Medulla oblongata (tissue), 1 donor: ENCODE measurements around the gene ASRGL1.
"Not testable (repeated sequence)": the region's sequence is repeated elsewhere in the genome, so short reads cannot be mapped to it uniquely, and the experiment has no call there.

Experiments
- DNase-seq: peaks from one replicate; pipeline ENCODE4 v3.0.0-alpha.2; 2015; ENCODE audit errors: extremely low spot score

ASRGL1 gene

DNA sequence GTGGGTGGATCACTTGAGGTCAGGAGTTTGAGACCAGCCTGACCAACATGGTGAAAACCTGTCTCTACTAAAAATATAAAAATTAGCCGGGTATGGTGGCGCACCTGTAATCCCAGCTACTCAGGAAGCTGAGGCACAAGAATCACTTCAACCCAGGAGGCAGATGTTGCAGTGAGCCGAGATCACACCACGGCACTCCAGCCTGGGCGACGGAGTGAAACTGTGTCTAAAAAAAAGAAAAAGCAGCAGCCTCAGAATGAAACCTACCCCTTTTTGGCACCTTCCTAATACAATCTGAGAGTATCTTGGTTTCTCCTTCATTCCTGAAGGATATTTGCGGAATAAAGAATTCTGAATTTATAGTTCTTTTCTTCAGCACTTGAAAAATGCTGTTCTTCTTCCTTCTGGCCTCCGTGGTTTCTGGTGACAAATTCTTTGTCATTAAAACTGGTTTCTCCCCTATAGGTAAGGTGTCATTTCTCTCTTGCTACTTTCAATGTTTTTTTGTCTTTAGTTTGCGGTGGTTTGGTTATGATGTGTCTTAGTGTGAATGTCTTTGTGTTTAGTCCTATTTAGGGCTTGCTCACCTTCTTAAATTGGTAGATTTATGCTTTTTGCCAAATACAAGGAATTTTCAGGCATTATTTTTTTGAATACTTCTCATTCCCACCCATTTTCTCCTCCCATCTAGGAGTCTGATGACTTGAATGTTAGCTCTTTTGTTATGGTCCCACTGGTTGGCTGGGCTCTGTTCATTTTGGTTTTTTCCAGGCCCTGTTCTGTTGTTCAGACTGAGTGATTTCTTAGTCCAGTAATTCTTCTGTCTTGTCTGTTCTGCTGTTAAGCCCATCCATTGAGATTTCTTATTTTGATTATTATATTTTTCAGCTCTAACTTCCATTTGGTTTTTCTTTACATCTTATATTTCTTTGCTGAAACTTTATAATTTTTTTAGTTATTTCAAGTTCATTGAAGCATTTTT, 15.4 kb downstream of the ASRGL1 start:
- no peak for DNase-seq

DNA sequence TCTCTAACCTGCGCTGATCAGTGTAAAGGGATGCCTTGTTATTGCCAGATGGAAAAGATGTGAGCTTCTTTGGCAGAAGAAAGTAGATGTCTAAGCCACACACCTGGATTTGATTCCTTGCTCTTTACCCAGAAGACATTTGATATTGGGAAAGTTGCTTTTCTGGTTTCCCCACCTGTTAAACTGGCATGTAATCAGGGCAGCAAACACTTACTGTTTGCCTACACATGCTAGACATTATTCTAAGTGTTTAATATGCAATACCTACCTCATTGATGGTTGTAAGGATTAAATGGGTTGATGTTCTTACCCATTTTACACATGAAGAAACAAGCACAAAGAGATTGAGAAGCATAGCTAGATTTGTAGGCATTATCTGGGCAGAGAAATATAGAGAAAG, 16.6 kb downstream of the ASRGL1 start:
- DNase-seq = no peak

DNA sequence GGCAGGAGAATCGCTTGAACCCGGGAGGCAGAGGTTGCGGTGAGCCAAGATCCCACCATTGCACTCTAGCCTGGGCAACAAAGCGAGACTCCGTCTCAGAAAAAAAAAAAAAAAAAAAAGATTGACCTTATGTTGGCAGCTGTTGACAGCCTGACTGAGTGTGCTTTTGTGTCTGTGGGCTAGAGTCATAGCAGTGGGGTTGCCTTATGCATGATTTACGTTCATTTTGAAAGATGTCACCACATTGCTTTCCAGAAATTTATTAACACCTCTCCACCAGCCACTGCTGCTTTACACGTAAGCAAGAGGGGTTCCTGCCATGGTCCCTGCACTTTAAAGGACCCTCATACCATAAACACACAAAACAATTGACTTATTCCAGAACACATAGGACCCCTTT, 21.0 kb downstream of the ASRGL1 start:
- no peak for DNase-seq

DNA sequence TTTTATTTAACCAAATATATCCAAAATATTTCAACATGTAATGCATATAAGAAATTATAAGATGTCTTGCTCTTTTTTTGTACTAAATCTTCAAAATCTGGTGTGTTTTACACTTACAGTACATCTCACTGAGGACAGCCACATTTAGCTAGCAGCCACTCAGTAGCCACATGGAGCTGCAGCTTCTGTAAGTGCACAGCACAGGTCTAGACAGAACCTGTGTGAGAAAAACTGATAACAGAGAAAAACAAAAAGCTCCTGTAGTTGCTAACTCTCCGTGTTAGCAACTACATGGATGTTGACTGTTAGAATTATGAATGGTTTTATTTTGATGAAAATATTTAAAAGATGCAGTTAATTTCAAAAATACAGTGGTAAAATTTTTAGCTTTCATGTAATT, 22.2 kb downstream of the ASRGL1 start:
- no peak for DNase-seq

DNA sequence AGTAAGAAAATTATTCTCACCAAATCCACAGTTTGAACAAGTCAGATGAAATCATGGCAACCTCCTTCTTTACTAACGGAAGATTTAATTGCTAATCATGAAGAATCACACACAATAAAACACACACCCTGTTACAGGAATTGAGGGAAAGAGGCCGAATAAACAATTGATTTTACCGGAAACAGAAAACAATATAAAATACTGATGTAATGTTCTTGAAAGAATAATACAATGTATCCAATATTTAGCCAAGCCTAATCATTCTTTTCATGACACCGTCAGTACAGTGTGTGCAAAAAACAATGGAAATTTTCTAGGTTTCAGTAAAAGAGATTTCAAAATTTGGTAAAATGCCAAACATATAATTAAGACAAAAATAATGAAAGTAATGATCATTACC, 23.4 kb downstream of the ASRGL1 start:
- DNase-seq = no peak

DNA sequence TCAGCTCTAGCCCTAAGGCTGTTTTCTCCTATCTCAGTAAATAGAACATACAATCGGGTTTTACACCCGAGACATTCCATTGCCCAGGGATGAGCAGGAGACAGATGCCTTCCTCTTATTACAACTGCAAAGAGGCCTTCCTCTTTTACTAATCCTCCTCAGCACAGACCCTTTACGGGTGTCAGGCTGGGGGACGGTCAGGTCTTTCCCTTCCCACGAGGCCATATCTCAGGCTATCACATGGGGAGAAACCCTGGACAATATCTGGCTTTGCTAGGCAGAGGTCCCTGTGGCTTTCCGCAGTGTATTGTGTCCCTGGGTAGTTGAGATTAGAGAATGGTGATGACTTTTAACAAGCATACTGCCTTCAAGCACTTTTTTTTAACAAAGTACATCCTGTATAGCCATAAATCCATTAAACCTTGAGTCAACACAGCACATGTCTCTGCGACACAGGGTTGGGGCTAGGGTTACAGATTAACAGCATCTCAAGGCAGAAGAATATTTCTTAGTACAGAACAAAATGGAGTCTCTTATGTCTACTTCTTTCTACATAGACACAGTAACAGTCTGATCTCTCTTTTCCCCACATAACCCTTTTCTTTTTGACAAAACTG, 31.7 kb downstream of the ASRGL1 start:
- DNase-seq = not testable (repeated sequence)

DNA sequence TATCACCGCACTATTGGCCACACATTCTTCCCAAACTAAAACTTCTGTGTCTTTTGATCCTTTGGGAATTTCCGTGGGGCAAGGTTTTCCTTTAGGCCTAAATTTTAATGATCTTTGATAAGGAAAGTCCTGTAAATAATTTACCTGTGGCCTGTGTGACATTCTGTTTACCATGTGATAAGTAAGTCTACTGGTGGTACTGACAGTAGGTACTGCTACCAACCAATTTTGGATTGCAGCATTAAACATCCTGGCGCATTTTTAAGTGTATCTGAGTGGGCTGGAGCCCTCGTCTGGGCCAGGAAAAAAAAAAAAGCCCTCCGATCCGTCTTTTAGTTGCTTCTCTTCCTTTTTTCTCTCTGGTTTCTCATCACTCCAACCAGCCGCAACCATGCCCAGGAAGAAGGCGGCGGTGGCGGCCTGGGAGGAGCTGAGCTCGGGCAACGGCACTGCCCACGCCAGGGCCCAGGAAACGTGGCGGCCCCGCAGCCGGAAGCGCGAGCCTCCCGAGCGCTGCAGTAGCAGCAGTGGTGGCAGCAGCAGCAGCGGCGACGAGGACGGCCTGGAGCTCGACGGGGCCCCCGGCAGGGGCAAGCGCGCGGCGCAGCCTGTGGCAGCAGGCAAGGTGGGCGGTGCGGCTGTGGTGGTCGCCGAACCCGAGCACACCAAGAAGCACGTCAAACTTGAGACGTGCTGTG, 33.6 kb downstream of the ASRGL1 start:
- DNase-seq = no peak

DNA sequence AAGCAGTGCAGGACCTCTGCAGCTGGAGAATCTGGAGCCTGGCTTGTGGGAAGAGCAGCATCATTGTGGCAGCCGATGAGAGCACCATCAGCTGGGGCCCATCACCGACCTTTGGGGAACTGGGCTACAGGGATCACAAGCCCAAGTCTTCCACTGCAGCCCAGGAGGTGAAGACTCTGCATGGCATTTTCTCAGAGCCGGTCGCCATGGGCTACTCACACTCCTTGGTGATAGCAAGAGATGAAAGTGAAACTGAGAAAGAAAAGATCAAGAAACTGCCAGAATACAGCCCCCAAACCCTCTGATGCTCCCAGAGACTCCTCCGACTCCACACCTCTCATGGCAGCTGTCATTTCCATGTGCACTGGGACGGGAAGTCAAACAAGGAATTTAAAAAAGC, 35.6 kb downstream of the ASRGL1 start:
- no peak for DNase-seq

DNA sequence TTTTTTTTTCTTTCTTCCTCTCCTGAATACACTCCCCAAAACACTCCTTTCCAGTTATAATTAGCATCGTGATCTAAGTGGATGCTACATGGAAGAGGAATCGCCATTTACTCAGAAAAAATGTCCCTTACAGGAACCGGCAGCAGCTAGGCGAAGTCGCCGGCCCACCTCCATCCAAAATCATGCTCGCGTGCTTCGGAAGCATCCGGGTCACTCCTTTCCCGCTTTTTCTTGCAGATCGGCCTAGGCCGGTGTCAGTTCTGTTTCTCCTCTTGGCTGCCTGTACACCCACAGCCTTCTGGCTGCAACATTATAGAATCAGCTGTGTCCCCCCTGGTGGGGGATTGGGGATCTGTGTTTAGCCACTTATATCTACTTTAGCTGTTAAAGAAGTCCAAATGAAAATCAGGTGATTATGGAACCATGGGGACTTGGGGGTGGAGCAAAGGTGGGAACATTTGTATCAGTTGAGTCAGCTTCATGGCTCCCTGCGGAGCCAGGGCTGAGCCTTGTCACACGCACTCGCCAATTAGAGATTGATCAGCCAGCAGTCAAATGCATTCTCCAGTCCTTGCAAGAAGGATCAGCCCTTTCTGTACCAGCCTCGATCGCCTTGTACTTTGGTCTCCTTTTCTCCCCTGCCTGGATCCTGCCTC, 36.3 kb downstream of the ASRGL1 start:
- DNase-seq = no peak

DNA sequence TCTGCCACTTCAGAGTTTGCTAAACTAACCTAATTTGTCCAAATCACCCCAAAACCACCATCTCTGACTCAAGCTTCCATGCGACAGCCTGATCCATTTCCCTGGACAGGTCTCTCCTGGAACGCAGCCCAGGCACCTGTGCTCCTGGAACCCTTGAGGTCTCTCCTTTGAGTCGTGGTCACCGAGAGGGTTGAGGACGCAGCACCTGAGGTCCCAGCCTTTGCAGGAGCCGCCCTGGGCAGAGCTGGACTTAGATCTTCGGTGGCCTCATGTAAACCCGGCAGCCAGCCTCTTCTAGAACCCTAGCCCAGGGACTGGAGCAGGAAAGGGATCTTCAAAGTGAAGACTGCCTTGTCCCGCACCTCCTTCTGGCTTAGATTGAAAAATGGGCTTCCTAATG, 37.6 kb downstream of the ASRGL1 start:
- DNase-seq = no peak

DNA sequence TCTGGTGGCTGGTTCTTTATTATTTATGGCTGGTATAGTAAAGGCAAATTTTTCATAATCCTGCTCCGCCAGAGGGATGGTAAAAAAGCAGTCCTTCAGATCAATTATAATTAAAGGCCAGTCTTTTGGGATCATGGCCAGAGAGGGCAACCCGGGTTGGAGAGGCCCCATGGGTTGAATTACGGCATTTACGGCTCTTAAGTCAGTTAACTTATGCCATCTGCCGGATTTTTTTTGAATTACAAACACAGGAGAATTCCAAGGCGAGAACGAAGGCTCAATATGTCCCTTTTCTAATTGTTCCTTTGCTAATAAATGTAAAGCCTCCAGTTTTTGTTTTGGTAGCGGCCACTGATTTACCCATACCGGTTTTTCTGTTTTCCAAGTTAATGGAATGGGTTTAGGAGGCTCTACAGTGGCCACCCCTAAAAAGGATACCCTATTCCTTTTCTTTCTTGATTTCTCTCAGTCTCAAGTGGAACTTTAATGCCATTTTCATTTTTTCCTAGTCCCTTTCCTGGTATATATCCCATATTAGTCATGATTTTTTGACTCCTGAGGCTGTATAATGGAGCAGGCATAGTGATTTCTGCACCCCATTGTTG, 41.3 kb downstream of the ASRGL1 start:
- DNase-seq = peak; percentile 89

DNA sequence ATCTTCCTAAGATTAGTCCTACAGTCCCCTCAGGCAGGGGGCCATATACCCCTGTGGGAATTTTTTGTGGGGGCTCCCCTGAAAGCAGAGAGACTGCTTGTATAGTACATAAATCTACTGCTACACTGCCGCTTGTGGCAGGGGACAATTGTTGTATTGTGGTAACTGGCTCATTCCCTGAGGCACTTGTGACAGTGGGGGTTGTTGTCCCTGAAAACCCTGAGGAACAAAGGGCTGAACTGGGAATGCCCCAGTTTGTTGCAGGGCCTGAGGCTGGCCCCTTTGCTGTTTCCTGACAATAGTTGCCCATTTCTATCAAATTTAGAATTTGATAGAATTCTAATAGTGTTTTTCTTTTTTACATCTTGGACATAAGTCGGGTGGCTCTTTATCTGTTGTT, 42.3 kb downstream of the ASRGL1 start:
- DNase-seq = peak; percentile 80

DNA sequence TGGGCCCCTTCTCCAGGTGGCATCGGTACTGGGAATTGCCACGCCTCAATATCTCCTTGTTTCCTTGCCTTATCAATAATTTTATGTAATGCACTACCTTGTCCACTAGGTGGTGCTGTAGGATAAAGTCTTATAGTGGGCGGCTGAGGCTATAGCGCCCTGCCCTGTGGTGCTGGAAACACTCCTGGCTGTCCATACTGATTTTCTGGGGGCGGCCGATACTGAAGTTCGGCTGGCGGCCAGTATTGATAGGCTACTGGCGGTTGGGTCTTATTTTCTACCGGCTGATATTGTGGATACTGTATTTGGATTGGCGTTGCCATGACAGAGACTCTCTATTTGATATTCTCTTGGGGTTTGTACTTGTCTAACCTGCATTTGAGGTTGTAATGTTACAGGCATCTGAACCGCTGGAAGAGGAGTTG, 43.6 kb downstream of the ASRGL1 start:
- DNase-seq = peak; percentile 90

DNA sequence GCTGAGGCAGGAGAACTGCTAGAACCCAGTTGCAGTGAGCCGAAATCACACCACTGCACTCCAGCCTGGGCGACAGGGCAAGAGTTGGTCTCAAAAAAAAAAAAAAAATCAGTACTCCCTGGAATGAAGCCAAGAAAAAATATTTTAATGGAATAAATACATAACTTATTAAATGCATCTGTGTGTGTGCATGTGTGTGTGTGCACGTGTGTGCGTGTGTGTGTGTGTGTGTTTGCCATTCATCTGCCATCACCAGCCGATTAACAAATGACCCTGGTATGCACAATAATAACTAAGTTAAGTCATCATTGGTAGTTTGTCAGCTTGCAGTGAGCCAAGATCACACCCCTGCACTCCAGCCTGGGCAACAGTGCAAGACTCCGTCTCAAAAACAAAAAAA, 46.6 kb downstream of the ASRGL1 start:
- DNase-seq = no peak

DNA sequence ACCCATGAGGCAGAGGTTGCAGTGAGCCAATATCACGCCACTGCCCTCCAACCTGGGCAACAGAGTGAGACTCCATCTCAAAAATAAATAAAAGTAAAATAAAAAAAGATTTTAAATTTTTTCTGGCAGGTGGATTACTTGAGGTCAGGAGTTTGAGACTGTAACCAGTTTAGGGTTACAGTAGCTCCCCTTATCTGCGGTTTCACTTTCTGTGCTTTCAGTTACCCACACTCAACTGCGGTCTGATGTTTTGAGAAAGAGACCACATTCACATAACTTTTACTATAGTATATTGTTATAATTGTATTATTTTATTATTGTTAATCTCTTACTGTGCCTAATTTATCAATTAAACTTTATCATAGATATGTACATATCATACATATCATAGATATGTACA, 48.8 kb downstream of the ASRGL1 start:
- not testable (repeated sequence) for DNase-seq

DNA sequence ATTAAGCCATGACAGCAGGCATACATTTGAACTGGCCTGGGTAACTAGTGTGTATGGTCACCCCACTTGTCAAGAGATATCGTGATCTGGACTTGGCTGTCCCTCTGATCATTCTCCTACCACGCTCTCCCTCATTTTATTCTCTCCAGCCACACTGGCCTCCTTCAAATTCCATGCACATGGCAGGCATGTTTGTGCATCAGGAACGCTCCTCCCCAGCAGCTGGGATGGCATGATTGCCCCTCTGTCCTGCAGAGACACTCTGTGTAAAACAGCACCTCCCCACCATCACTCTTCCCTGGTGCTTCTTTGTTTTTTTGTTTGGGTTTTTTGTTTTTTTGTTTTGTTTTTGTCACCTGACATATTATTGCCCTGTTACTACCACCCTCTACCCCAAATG, 50.1 kb downstream of the ASRGL1 start:
- DNase-seq = no peak

DNA sequence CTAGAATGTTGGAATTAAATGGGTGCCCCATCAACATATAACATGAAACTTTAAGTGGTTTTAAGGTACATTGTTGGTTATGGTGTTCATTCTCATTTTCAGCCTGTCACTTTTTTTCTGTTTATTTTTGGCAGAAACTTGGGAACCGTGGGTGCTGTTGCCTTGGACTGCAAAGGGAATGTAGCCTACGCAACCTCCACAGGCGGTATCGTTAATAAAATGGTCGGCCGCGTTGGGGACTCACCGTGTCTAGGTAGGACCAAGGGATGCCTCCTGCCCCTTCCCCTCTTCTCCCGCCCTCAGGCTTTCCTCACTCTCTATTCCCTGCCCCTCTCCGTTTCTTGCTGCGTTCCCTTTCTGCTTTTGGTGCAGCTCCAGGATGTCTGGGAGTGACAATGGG, 51.8 kb downstream of the ASRGL1 start:
- no peak for DNase-seq

DNA sequence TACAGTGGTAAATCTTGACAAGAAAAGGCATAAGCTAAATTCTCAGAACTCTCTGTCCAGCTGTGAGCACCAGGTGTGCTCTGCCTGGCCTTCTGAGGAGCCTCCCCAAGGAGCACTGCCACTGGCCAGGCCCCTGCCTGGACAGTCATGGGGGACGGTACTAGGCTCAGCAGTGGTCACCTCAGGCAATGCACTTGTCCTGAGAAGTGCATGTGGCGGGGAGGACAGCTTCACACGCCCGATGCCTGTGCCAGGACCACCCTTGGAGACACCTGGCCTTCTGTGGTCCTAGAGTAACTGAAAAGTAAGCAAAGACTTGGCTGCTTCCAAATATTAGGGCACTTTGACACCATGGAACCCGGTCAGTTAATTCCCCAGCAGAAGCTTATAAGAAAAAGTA, 53.0 kb downstream of the ASRGL1 start:
- DNase-seq = no peak

DNA sequence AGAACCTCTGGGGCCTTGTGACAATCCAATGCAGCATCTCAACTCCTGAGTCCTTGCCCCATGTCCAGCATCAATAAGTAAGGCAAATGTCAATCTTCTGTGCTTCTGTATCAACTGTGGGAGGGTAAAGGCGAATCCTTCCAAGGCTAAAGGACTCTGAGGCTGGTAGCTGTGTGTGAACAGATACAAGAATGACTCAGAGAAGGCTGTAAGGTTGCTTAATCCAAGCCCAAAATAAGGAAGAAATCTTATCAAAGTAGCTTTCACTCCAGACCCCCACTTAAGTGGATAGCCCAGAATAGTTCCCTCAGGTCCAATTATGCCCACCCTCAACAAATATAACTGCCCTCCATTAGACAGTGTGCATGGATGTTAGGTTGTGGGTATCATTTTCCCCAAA, 53.5 kb downstream of the ASRGL1 start:
- DNase-seq = no peak

DNA sequence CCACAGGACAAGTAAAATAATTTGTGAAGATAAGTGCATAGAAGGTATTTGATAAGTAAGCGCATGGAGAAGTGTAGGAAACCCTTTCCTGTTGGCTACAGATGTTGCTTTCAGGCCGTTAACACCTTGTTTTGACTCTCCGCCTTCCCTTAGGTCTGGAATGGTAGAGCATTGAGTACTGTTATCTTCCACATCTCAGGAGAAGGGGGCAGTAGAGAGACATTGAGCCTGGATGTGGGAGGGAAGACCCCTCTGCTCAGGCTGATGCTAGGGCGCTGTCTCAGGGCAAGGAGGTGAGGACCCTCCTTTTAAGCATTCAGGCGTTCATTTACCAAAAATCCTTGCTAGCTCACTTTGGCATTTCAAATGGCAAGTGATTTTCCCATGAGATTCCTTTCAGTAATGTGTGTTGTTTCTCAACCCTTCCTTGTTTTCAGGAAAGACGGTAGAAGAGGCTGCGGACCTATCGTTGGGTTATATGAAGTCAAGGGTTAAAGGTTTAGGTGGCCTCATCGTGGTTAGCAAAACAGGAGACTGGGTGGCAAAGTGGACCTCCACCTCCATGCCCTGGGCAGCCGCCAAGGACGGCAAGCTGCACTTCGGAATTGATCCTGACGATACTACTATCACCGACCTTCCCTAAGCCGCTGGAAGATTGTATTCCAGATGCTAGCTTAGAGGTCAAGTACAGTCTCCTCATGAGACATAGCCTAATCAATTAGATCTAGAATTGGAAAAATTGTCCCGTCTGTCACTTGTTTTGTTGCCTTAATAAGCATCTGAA, 54.6 kb downstream of the ASRGL1 start:
- DNase-seq = no peak

DNA sequence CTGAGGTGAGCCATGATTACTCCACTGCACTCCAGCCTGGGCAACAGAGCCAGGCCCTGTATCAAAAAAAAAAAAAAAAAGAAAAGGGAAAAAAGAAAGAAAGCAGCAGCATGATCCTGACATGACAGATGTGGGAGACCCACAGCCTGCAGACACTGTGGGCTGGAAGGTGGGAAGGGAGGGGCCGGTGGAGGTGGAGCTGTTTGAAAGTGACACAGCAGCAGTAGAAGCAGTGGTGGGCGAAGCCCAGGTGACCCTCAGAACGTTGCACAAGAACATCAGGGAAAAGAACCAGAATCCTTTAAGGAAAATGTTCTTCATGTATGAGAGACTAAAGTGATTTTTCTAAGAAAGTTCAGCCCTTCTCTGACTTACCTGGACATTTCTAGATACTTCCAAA, 55.3 kb downstream of the ASRGL1 start:
- no peak for DNase-seq
